ENCODE measurements around the gene RSU1.

DNA sequence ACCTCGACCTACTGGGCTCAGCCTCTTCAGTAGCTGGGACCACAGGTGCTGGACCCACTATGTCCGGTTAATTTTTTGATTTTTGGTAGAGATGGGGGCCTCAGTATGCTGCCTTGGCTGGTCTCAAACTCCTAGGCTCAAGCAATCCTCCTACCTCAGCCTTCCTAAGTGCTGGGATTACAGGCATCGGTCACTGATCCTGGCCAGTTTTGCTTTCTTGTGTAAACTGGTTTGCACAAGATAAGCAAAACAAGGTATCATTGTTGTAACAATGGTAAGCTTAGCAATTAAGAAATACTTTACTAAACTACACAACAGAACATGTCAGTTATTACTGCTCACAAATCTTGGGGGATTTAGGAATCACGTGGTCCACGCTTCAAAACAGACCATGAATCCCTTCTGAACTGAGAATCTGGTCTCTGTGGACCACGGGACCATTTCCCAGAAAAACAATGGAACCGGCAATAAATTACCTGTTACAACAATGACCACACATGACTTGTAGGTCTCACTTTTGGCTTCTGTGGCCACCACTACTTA, 36.8 kb downstream of the RSU1 start:
- TF ChIP-seq, protein P1, sequence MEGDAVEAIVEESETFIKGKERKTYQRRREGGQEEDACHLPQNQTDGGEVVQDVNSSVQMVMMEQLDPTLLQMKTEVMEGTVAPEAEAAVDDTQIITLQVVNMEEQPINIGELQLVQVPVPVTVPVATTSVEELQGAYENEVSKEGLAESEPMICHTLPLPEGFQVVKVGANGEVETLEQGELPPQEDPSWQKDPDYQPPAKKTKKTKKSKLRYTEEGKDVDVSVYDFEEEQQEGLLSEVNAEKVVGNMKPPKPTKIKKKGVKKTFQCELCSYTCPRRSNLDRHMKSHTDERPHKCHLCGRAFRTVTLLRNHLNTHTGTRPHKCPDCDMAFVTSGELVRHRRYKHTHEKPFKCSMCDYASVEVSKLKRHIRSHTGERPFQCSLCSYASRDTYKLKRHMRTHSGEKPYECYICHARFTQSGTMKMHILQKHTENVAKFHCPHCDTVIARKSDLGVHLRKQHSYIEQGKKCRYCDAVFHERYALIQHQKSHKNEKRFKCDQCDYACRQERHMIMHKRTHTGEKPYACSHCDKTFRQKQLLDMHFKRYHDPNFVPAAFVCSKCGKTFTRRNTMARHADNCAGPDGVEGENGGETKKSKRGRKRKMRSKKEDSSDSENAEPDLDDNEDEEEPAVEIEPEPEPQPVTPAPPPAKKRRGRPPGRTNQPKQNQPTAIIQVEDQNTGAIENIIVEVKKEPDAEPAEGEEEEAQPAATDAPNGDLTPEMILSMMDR (conservative IDR thresholded peaks at IDR 0.05): no peak
- TF ChIP-seq ZFX (IDR thresholded peaks at IDR 0.05): no peak

Measured in C4-2B (cell line).